ENCODE data around the gene KCNQ1. TPM values are rescaled to one million over a fixed set of nuclear protein-coding genes. Genes with fewer than 3 reads are reported as not detected.

KCNQ1 gene
- total and polyA plus RNA-seq, 4 donors, result 15.4 to 41.7 (median 26.2) TPM

- WGBS, 2 donors, result 63 to 77% methylated on average over 53 of the region's 53 CpGs
- Histone ChIP-seq H3K27ac (ENCODE audit: low read depth in 1 of 2, low read length in 1 of 2) (no peak overlapping the region), H3K27me3 (ENCODE audit: control insufficient read depth in 3 of 3, insufficient read depth in 3 of 3, low read length in 2 of 3) (no peaks in the 10 kb centered on the region), H3K4me1 (ENCODE audit: control insufficient read depth in 5 of 5, insufficient read depth in 5 of 5, low read length in 5 of 5) (peaks cover 0 to 7% (median 4%) of the 10 kb centered on the region in 5 donors), H3K9ac (ENCODE audit: insufficient read depth in 1 of 2, low read length in 2 of 2) (no peak overlapping the region), H3K9me3 (ENCODE audit: control insufficient read depth in 4 of 4, insufficient read depth in 3 of 4, low read length in 3 of 4) (peaks cover 0 to 7% (median 0%) of the 10 kb centered on the region in 4 donors), H3K4me3 (no peak overlapping the region), H3K36me3 (ENCODE audit: control insufficient read depth in 4 of 4, insufficient read depth in 4 of 4, low read length in 4 of 4) (peaks cover 0 to 3% (median 0%) of the 10 kb centered on the region in 4 donors)
- DNase-seq, result peak in 1 of 3 donors; percentile 34
- no peak for ATAC-seq (ENCODE audit: insufficient read depth, low FRiP score)
- no peak for TF ChIP-seq CTCF (IDR thresholded peaks at IDR 0.05; ENCODE audit: control extremely low read depth, extremely low read depth)
Measured at GRCh38 chr11:2849994-2850770, 405.4 kb downstream of the KCNQ1 start.

GRCh38 chr11:2853401-2853800, 408.6 kb downstream of the KCNQ1 start:
- Histone ChIP-seq H3K9me3 (ENCODE audit: control insufficient read depth in 4 of 4, insufficient read depth in 3 of 4, low read length in 3 of 4) (peaks cover 0 to 4% (median 0%) of the 10 kb centered on the region in 4 donors), H3K4me3 (no peak overlapping the region), H3K4me1 (ENCODE audit: control insufficient read depth in 5 of 5, insufficient read depth in 5 of 5, low read length in 5 of 5) (peaks cover 0 to 14% (median 0%) of the 10 kb centered on the region in 5 donors), H3K36me3 (ENCODE audit: control insufficient read depth in 4 of 4, insufficient read depth in 4 of 4, low read length in 4 of 4) (no peaks in the 10 kb centered on the region), H3K27me3 (ENCODE audit: control insufficient read depth in 3 of 3, insufficient read depth in 3 of 3, low read length in 2 of 3) (no peaks in the 10 kb centered on the region), H3K9ac (ENCODE audit: insufficient read depth in 1 of 2, low read length in 2 of 2) (no peak overlapping the region), H3K27ac (ENCODE audit: low read depth in 1 of 2, low read length in 1 of 2) (no peak overlapping the region)
- no peak for DNase-seq
- TF ChIP-seq CTCF (IDR thresholded peaks at IDR 0.05; ENCODE audit: control extremely low read depth, extremely low read depth), result no peak
- no peak for ATAC-seq (ENCODE audit: insufficient read depth, low FRiP score)
- 97 to 98% methylated on average over 12 of the region's 12 CpGs for WGBS, 2 donors

DNA sequence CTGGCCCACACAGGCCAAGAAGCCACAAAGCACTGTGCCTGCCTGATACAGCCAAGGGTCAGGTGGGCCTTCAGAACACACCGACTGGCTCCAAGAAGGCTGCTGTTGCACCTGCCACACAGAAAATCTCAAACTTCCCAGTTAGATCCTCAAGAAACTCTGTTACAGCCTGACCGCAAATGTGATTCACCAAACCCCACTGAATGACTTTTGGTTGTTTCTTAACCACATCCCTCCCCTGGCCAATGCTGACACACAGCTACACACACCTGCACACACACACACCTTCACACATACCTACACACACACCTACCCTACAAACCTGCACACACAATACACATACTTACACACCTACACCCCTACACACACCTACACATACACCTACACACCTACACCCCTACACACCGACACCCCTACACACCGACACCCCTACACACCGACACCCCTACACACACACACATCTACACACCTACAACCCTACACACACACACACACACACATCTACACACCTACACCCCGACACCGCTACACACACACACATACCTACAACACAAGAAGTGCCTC, 409.3 kb downstream of the KCNQ1 start:
- no peak overlapping the region for H3K27ac ChIP-seq (ENCODE audit: low read depth in 1 of 2, low read length in 1 of 2)
- DNase-seq (no peak), ATAC-seq (ENCODE audit: insufficient read depth, low FRiP score) (no peak)
- H3K27me3 ChIP-seq (ENCODE audit: control insufficient read depth in 3 of 3, insufficient read depth in 3 of 3, low read length in 2 of 3), result no peaks in the 10 kb centered on the region
- H3K36me3 ChIP-seq (ENCODE audit: control insufficient read depth in 4 of 4, insufficient read depth in 4 of 4, low read length in 4 of 4), result no peaks in the 10 kb centered on the region
- no peak overlapping the region for H3K4me3 ChIP-seq
- TF ChIP-seq CTCF (IDR thresholded peaks at IDR 0.05; ENCODE audit: control extremely low read depth, extremely low read depth), result no peak
- H3K9ac ChIP-seq (ENCODE audit: insufficient read depth in 1 of 2, low read length in 2 of 2), result no peak overlapping the region
- peaks cover 0 to 7% (median 0%) of the 10 kb centered on the region in 5 donors for H3K4me1 ChIP-seq (ENCODE audit: control insufficient read depth in 5 of 5, insufficient read depth in 5 of 5, low read length in 5 of 5)
- 81 to 94% methylated on average over 7 of the region's 7 CpGs for WGBS, 2 donors
- H3K9me3 ChIP-seq (ENCODE audit: control insufficient read depth in 4 of 4, insufficient read depth in 3 of 4, low read length in 3 of 4), result peaks cover 0 to 4% (median 0%) of the 10 kb centered on the region in 4 donors
